MCF 10A (cell line): ENCODE measurements around the gene PSAP. TPM values are rescaled to one million over a fixed set of nuclear protein-coding genes. Genes with fewer than 3 reads are reported as not detected.

Source experiments
- BruUV-seq: library from RNA; stranded (reverse); fragments of 400-500 nt; replicated peaks from 2 replicates; lab custom pipeline; 2021; lab: Mats Ljungman, UMichigan
- CTCF ChIA-PET: fragments of 300-600 bp; sonication (Branson Sonifier 250); formaldehyde crosslinking; extraction: SDS; loops from one replicate; lab custom pipeline; 2021; ENCODE audit warnings: antibody characterized with exemption, inconsistent platforms; lab: Yijun Ruan, JAX
- POLR2A ChIA-PET: fragments of 300-600, 350-650 bp; sonication (Branson Sonifier 250); formaldehyde crosslinking; extraction: SDS; loops from one replicate; lab custom pipeline; 2020; ENCODE audit warnings: antibody characterized with exemption, inconsistent platforms; lab: Yijun Ruan, JAX
- DNase-seq: peaks from one replicate; pipeline ENCODE4 v3.0.0-alpha.2; 2018; ENCODE audit not compliant: unreplicated experiment
- H3K27ac Mint-ChIP-seq: one replicate; pipeline ENCODE4 v1.8.0; 2022; ENCODE audit warnings: mild to moderate bottlenecking, low read depth, mixed read lengths; ENCODE audit not compliant: unreplicated experiment
- H3K27me3 Mint-ChIP-seq: one replicate; pipeline ENCODE4 v1.8.0; 2022; ENCODE audit warnings: mixed read lengths; ENCODE audit not compliant: insufficient read depth, unreplicated experiment
- H3K36me3 Mint-ChIP-seq: one replicate; pipeline ENCODE4 v1.8.0; 2022; ENCODE audit warnings: mild to moderate bottlenecking, moderate library complexity, mixed read lengths; ENCODE audit not compliant: insufficient read depth, unreplicated experiment
- H3K4me1 Mint-ChIP-seq: one replicate; pipeline ENCODE4 v1.8.0; 2022; ENCODE audit warnings: mixed read lengths; ENCODE audit not compliant: insufficient read depth, unreplicated experiment
- H3K4me3 Mint-ChIP-seq: one replicate; pipeline ENCODE4 v1.8.0; 2022; ENCODE audit warnings: mild to moderate bottlenecking, moderate library complexity, mixed read lengths; ENCODE audit not compliant: unreplicated experiment
- H3K9me3 Mint-ChIP-seq: one replicate; pipeline ENCODE4 v1.8.0; 2022; ENCODE audit warnings: mixed read lengths; ENCODE audit not compliant: unreplicated experiment
- CTCF ChIP-seq: fragments of 200-600 bp; IDR thresholded peaks from one replicate; pipeline ENCODE4 v1.8.0; 2022; ENCODE audit warnings: antibody characterized with exemption, mild to moderate bottlenecking; ENCODE audit not compliant: unreplicated experiment
- intact Hi-C: fragments of 100-400 bp; cut with micrococcal nuclease; formaldehyde crosslinking; loops from 2 replicates; pipeline ENCODE4 v1.14.1; 2022
- total RNA-seq: library from RNA; stranded (reverse); gene quantifications from 2 replicates; pipeline ENCODE4 v1.2.3, GENCODE V29; 2022

Gene PSAP
- total RNA-seq, 1 experiment from 2014 or later, result 506 TPM

- peak; percentile 12 for DNase-seq
- Mint-ChIP-seq H3K27ac (no peak overlapping the region), H3K9me3 (no peaks in the 10 kb centered on the region), H3K4me3 (no peak overlapping the region), H3K27me3 (peaks cover 6% of the 10 kb centered on the region), H3K36me3 (no peaks in the 10 kb centered on the region), H3K4me1 (no peaks in the 10 kb centered on the region)
- TF ChIP-seq CTCF, result no peak
- ChIA-PET POLR2A (no interaction called here), CTCF (interaction anchor here (0.6 kb wide), 1 partner anchor 73 kb away, joined by 3 read pairs; no protein-coding TSS in a partner anchor)
- intact Hi-C loops, result no loop called here
- BruUV-seq, result no TSS peak
These were observed 51.2 kb downstream of the PSAP start for GRCh38 chr10:71799608-71800453.

GRCh38 chr10:71799112-71799511, 51.9 kb downstream of the PSAP start:
- Mint-ChIP-seq H3K4me3 (no peak overlapping the region), H3K27me3 (peaks cover 7% of the 10 kb centered on the region), H3K27ac (no peak overlapping the region), H3K4me1 (no peaks in the 10 kb centered on the region), H3K9me3 (no peaks in the 10 kb centered on the region), H3K36me3 (no peaks in the 10 kb centered on the region)
- BruUV-seq, result no TSS peak
- CTCF ChIA-PET, result interaction anchor here (0.6 kb wide), 2 partner anchors 72 to 657 kb away, joined by 3 read pairs; no protein-coding TSS in a partner anchor
- intact Hi-C loops, result no loop called here
- DNase-seq, result no peak
- no peak for TF ChIP-seq CTCF
- POLR2A ChIA-PET, result no interaction called here

DNA sequence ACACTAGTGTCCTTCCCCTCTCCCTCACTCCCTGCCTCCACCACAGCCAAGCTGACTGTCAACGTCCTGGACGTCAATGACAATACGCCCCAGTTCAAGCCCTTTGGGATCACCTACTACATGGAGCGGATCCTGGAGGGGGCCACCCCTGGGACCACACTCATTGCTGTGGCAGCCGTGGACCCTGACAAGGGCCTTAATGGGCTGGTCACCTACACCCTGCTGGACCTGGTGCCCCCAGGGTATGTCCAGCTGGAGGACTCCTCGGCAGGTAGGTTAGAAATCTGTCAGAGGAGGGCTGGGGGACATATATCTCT, 52.8 kb downstream of the PSAP start:
- no peaks in the 10 kb centered on the region for H3K36me3 Mint-ChIP-seq
- H3K27me3 Mint-ChIP-seq, result peaks cover 16% of the 10 kb centered on the region
- CTCF ChIA-PET, result no interaction called here
- H3K4me3 Mint-ChIP-seq, result no peak overlapping the region
- POLR2A ChIA-PET, result no interaction called here
- no peaks in the 10 kb centered on the region for H3K4me1 Mint-ChIP-seq
- intact Hi-C loops, result no loop called here
- no peaks in the 10 kb centered on the region for H3K9me3 Mint-ChIP-seq
- no peak for TF ChIP-seq CTCF
- H3K27ac Mint-ChIP-seq, result no peak overlapping the region
- BruUV-seq, result no TSS peak
- DNase-seq, result no peak

DNA sequence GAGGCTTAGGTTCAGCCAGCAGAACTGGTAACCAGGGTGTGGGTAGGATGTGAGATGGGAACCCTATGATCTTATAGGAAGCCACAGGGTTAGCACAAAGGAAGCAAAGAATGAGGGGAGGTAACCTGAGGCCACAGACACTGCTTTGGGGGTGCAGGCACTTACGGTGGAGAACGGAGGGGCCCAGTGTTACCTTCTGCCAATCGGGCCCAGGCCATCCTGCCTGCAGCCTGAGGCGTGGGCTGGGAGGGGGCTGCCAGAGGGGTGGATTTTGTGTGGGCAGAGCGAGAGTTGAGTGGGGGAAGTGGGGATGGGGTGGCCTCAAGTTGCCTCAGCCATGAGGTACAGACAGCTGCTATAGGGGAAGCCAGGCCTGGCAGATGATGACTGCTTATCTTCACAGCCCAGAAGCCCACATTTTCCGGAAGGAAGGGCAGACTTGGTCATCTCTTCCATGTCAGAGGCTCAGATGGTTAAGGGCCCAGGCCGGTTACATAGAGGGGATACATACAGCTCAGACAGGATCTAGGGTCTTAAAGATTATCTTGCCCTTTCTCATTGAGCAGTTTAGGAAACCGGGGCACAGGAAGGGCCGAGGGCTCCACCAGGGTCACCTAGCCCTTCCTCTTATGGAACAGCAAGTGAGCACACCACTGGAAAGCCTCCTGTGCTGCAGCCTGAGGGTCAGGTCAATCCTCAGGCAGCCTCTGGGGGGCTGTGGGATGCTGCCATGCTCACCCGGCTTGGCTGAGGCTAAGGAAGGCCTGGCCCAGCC, 53.3 kb downstream of the PSAP start:
- POLR2A ChIA-PET, result no interaction called here
- CTCF ChIA-PET, result interaction anchor here (0.6 kb wide), 1 partner anchor 229 kb away, joined by 3 read pairs; no protein-coding TSS in a partner anchor

More for the DNA sequence above, 53.3 kb downstream of the PSAP start:
- H3K4me1 Mint-ChIP-seq, result no peaks in the 10 kb centered on the region
- no peak for DNase-seq
- no peaks in the 10 kb centered on the region for H3K36me3 Mint-ChIP-seq
- peaks cover 18% of the 10 kb centered on the region for H3K27me3 Mint-ChIP-seq
- H3K9me3 Mint-ChIP-seq, result no peaks in the 10 kb centered on the region
- no peak overlapping the region for H3K27ac Mint-ChIP-seq
- no peak for TF ChIP-seq CTCF
- no peak overlapping the region for H3K4me3 Mint-ChIP-seq
- no TSS peak for BruUV-seq
- intact Hi-C loops, result no loop called here
